AG04449 (cell line): ENCODE results near the gene COL4A1.

ENCODE experiments used
- CTCF ChIA-PET: fragments of 350-600 bp; formaldehyde crosslinking; extraction: SDS; loops from one replicate; lab custom pipeline; 2021; ENCODE audit warnings: antibody characterized with exemption; lab: Yijun Ruan, JAX
- POLR2A ChIA-PET: fragments of 400-600, 350-600 bp; formaldehyde crosslinking; extraction: SDS; loops from one replicate; lab custom pipeline; 2020; ENCODE audit warnings: antibody characterized with exemption, inconsistent platforms; lab: Yijun Ruan, JAX
- DNase-seq: peaks from one replicate; pipeline ENCODE4 v3.0.0-alpha.2; 2010; ENCODE audit warnings: low read depth, low spot score
- H3K4me3 ChIP-seq: 2 replicates; pipeline ENCODE4 v1.5.1; 2011; ENCODE audit warnings: low read depth, mild to moderate bottlenecking, control low read depth, low read length
- TF ChIP-seq, protein P1 (sequence below): IDR thresholded peaks from one replicate; pipeline ENCODE4 v1.5.1; 2011; ENCODE audit warnings: mild to moderate bottlenecking, moderate library complexity, low read length, control low read depth, inconsistent platforms; ENCODE audit not compliant: insufficient read depth; ENCODE audit errors: missing control alignments

COL4A1 gene

GRCh38 chr13:110162866-110163658, 143.9 kb downstream of the COL4A1 start:
- no peak for DNase-seq
- ChIA-PET CTCF (interaction anchor here (1.0 to 1.4 kb wide), 2 partner anchors 9 to 13 kb away, joined by 3 read pairs; no protein-coding TSS in a partner anchor), POLR2A (no interaction called here)
- no peak overlapping the region for H3K4me3 ChIP-seq
- TF ChIP-seq, protein P1, sequence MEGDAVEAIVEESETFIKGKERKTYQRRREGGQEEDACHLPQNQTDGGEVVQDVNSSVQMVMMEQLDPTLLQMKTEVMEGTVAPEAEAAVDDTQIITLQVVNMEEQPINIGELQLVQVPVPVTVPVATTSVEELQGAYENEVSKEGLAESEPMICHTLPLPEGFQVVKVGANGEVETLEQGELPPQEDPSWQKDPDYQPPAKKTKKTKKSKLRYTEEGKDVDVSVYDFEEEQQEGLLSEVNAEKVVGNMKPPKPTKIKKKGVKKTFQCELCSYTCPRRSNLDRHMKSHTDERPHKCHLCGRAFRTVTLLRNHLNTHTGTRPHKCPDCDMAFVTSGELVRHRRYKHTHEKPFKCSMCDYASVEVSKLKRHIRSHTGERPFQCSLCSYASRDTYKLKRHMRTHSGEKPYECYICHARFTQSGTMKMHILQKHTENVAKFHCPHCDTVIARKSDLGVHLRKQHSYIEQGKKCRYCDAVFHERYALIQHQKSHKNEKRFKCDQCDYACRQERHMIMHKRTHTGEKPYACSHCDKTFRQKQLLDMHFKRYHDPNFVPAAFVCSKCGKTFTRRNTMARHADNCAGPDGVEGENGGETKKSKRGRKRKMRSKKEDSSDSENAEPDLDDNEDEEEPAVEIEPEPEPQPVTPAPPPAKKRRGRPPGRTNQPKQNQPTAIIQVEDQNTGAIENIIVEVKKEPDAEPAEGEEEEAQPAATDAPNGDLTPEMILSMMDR = no peak

GRCh38 chr13:110162053-110162452, 144.9 kb downstream of the COL4A1 start:
- ChIA-PET POLR2A (no interaction called here), CTCF (interaction anchor here (1.4 kb wide), 1 partner anchor 12 kb away, joined by 3 read pairs; no protein-coding TSS in a partner anchor)
- TF ChIP-seq, protein P1 = no peak
- DNase-seq = no peak
- no peak overlapping the region for H3K4me3 ChIP-seq

DNA sequence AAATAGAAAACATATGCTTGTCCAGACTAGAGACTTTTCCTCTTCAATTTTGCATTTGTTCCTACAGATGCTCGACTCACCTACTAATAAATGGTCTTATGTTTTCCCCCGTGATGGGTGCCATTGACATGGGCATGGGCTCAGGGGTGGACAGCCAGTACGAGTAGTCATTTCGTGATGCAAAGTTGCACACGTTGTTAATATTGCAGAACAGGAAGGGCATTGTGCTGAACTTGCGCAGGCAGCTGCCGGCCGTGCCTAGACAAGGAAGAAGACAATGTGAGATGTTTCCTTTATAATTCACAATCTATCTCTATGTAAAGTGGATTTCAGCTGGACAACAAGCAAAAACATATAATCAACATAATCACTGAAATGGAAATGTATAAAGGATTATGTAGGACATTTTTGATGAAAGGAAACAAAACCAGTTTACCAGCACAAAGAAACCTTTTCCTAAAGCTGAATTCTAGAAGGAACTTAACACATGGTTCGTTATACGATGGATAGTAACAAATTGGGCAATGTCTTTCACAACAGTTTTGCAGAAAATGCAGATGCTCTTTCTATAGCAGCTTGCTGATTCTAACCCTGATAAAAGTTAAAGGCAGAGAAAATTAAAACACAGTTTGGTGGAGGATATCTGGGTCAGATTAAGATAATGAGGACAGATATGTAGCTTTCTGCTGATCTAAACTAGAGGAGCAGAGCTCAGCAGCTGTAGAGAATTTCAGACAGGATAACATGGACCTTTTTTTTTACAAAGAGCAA, 145.7 kb downstream of the COL4A1 start:
- TF ChIP-seq, protein P1 = no peak
- ChIA-PET CTCF (no interaction called here), POLR2A (no interaction called here)
- DNase-seq = no peak
- H3K4me3 ChIP-seq = no peak overlapping the region

GRCh38 chr13:110158226-110158625, 148.7 kb downstream of the COL4A1 start:
- CTCF ChIA-PET = interaction anchor here (1.1 to 1.4 kb wide), 3 partner anchors 9 to 89 kb away, joined by 3 to 6 read pairs (median 3); no protein-coding TSS in a partner anchor
- DNase-seq = no peak
- no peak overlapping the region for H3K4me3 ChIP-seq
- TF ChIP-seq, protein P1 = no peak
- POLR2A ChIA-PET = no interaction called here

- no peak overlapping the region for H3K4me3 ChIP-seq
- POLR2A ChIA-PET = no interaction called here
- CTCF ChIA-PET = interaction anchor here (1.1 to 1.4 kb wide), 3 partner anchors 9 to 90 kb away, joined by 3 to 6 read pairs (median 3); no protein-coding TSS in a partner anchor
- TF ChIP-seq, protein P1 = no peak
- no peak for DNase-seq
Measured at GRCh38 chr13:110157718-110158117, 149.2 kb downstream of the COL4A1 start.
